AG09319 (cell line): Measurements from ENCODE around the gene BAHCC1.

Experiments used
- DNase-seq: peaks from one replicate; pipeline ENCODE4 v3.0.0-alpha.2; 2010; ENCODE audit warnings: low read depth; ENCODE audit errors: extremely low read depth
- TF ChIP-seq, protein P1 (sequence below): IDR thresholded peaks from 2 replicates; pipeline ENCODE4 v1.5.1; 2011; ENCODE audit warnings: low read depth, mild to moderate bottlenecking, inconsistent platforms, low read length, moderate library complexity

Gene BAHCC1

GRCh38 chr17:81461607-81462500 is 66.6 kb downstream of the BAHCC1 start:
- DNase-seq: no peak
- TF ChIP-seq, protein P1, sequence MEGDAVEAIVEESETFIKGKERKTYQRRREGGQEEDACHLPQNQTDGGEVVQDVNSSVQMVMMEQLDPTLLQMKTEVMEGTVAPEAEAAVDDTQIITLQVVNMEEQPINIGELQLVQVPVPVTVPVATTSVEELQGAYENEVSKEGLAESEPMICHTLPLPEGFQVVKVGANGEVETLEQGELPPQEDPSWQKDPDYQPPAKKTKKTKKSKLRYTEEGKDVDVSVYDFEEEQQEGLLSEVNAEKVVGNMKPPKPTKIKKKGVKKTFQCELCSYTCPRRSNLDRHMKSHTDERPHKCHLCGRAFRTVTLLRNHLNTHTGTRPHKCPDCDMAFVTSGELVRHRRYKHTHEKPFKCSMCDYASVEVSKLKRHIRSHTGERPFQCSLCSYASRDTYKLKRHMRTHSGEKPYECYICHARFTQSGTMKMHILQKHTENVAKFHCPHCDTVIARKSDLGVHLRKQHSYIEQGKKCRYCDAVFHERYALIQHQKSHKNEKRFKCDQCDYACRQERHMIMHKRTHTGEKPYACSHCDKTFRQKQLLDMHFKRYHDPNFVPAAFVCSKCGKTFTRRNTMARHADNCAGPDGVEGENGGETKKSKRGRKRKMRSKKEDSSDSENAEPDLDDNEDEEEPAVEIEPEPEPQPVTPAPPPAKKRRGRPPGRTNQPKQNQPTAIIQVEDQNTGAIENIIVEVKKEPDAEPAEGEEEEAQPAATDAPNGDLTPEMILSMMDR: no peak

DNA sequence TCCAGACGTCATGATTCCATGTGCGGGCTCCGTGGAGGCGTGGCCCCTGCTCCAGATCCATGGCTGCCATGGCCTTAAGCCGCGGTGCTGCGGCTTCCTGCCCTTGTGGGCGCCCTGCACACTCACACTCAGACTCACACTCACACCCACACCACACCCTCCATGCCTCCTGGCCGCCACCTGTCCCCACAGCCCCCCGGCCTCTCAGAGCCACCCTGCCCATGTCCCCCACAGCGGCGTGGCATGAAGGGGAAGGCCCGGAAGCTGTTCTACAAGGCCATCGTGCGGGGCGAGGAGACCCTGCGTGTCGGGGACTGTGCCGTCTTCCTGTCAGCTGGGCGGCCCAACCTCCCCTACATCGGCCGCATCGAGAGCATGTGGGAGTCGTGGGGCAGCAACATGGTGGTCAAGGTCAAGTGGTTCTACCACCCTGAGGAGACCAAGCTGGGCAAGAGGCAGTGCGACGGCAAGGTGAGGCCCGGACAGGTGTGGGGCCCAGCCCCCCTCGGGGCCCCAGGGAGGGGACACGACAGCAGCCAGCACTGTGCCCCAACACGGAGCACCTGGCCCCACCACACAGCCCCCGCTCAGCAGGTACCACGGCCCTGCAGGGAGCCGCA is 67.4 kb downstream of the BAHCC1 start:
- no peak for DNase-seq
- TF ChIP-seq, protein P1: no peak

DNA sequence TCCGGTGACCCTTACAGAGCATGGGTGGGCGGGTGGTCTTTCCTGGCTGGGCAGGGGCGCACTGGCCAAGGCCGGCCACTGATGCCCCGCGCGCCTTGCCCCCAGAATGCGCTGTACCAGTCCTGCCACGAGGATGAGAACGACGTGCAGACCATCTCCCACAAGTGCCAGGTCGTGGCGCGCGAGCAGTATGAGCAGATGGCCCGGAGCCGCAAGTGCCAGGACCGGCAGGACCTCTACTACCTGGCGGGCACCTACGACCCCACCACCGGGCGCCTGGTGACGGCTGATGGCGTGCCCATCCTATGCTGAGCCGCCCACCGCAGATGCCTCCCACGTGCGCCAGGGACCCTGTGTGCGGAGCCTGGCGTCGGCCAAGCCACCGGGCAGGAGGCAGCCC is 68.2 kb downstream of the BAHCC1 start:
- TF ChIP-seq, protein P1: no peak
- DNase-seq: no peak

GRCh38 chr17:81464586-81464985 is 69.3 kb downstream of the BAHCC1 start:
- no peak for DNase-seq
- TF ChIP-seq, protein P1: no peak

- TF ChIP-seq, protein P1: no peak
- no peak for DNase-seq
Measured at GRCh38 chr17:81465910-81466309, 70.7 kb downstream of the BAHCC1 start.

- no peak for DNase-seq
Measured at GRCh38 chr17:81466564-81467472, 71.6 kb downstream of the BAHCC1 start.

More at GRCh38 chr17:81466564-81467472, 71.6 kb downstream of the BAHCC1 start:
- TF ChIP-seq, protein P1: no peak
